HG02623 (cell line): ENCODE data around the gene CCS.
"Not testable (repeated sequence)": the region's sequence is repeated elsewhere in the genome, so short reads cannot be mapped to it uniquely, and the experiment has no call there.

ENCODE experiments used
- ATAC-seq: cut with Tn5 transposase; IDR thresholded peaks from one replicate; pipeline ENCODE4 v1.9.1; 2021; ENCODE audit warnings: moderate library complexity; ENCODE audit not compliant: unreplicated experiment

Gene CCS

DNA sequence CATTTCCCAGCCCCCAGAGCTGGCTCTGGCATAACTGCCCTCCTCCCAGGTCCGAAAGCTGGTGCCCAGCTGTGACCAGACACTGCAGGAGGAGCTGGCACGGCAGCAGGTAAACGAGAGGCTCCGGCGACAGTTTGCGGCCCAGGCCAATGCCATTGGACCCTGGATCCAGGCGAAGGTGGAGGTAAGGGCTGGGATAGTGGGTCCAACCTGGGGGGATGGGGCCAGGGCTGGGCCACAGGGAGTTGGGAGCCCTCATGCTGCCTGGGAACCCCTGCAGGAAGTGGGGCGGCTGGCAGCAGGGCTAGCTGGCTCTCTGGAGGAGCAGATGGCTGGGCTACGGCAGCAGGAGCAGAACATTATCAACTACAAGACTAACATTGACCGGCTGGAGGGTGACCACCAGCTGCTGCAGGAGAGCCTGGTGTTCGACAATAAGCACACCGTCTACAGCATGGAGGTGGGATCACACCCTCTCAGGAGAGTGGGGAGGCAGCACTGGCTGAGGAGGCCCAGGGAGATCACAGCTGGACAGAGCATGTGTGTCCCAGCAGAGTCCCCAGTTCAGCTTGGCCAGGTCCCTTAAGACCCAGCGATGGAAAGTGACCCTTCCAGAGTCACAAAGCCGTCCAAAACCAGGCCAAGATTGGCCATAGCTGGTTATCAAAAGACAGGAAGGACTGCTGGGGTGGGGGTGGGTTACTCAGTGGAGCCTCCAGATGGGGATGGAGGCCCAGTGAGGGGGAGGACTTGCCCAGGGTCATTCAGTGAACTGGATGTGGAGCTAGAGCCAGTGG is 31.6 kb upstream of the CCS start:
- ATAC-seq, result no peak

DNA sequence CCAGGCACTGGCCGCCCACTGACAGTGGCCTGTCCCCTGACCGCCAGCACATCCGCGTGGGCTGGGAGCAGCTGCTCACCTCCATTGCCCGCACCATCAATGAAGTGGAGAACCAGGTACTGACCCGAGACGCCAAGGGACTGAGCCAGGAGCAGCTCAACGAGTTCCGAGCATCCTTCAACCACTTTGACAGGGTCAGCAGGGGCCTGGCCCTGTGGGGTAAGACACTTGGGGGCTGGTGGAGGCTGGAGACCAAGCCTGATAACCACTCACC is 31.1 kb upstream of the CCS start:
- no peak for ATAC-seq

DNA sequence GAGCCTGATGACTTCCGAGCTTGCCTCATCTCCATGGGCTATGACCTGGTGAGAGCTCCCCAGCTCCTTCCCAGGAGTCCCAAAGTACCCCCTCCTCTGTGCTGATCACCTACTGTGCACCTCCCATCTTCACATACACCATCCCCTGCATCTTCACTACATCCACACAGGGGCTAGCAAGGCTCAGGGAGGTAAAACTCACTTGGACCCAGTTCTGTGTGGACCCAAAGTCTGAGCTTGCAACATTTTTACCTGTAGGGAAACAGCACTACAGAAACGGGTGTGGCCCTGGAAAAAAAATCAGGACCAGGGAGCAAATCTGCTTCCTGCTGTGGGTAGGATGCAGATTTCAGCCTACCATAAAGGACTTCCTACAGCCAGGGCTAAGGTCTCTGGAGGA is 30.7 kb upstream of the CCS start:
- ATAC-seq, result no peak

DNA sequence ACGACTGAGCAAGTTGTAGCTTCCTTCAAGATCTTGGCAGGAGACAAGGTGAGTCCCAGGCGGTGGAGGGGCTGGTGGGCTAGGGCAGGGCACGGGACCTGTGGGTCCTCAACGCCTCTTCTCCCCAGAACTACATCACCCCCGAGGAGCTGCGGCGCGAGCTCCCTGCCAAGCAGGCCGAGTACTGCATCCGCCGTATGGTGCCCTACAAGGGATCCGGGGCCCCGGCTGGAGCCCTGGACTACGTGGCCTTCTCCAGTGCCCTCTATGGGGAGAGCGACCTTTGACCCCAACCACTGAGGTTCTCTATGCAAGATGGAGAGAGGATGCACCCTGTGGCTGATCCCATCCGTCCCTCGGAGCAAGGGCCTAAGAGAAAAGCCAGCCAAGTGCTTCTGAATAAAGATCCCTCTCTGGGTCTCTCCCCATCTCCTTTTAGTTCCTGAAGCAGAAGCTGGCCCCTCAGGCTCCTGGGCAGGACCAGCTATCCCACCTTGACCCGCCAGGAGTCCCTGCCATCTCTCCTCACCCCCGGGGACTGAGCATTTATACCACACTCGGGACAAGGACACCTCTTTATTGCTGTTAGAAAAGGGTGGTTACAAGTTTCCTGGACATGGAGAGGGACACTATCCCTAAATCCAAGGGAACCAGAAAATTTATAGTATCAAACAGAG is 29.9 kb upstream of the CCS start:
- no peak for ATAC-seq

DNA sequence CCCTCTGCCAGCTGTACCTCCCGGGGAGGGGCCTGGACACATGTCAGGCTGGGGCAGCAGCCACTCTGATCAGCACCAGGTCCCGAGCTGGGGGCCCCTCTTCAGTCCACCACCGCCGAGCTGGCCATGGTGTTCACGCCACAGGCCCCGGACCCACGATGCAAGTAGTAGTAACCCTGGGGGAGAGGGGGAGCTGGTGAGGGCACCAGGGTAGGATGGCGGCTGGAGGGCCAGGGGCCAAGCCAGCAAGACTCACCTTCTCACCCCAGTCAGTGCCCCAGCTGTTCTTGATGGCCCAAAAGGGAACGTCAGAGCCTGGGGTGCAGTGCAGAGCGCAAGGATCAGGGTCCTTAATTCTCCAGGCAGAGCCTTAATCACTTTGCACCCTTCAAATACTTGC is 29.2 kb upstream of the CCS start:
- no peak for ATAC-seq

DNA sequence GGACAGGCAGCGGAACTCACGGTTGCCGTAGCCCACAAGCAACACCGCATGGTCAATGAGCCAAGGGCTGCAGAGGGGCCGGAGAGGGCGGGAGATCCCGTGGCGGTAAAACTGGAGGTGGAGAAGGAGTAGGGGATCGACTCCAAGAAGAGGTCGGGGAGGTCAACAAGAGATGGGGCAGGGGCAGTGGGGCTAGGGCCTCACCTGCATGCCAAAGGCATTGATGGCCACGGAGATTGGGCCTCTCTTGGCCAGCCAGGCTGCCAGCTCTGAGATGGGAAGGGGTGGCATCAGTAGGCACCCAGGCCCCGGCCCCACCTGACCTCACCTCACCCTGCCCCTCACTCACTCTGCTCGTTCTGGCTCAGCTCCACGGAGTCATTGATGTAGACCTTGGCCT is 28.4 kb upstream of the CCS start:
- no peak for ATAC-seq

DNA sequence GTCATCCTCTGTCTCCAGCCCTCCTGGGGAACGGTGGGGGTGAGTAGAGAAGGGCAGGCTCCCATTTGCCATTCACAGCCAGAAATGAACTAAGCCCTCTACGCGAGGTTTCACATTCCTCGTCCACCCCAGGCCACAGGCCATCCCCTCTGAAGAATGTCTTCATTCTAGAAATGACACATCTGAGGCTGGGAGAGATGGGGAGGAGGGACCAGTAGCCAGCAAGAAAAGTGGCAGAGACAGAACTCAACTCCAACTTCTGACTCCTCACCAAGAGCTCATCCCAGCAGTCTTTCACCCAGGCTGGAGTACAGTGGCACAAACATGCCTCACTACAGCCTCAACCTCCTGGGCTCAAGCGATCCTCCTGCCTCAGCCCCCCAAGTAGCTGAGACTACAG is 28.0 kb upstream of the CCS start:
- no peak for ATAC-seq

DNA sequence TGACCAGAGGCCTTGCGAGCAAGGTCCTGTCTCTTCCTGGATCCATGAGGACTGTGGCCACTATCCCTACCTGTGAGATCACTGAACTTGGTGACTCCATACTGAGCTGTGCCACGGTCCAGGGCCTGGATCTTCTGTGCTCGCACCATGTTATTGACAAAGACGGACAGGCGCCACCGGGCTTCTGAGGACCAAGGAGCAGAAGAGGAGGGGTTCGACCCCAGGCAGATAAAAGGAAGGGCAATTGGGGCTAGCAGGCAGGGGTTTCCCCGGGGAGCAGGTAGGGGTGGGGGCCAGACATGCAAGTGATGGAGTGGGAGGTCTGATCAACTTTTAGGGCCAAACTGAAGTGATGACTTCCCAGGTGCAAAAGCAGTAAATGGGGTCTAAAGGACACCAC is 26.8 kb upstream of the CCS start:
- no peak for ATAC-seq

DNA sequence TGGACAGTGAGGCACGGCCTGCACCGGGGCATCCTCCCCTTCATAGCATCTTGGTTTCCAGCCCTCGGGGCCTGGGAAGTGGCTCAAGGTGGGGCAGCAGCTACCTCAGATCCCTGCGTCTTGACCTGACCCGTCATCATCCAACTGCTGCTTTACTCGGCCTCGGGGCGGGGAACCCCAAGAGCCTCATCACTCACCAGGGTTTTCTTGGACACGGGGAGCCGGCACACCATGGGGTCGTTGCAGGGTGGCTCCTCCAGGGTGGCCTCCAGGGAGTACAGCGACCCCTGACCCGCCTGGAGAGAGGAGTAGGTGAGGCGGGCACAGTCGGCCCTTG is 25.2 kb upstream of the CCS start:
- no peak for ATAC-seq

DNA sequence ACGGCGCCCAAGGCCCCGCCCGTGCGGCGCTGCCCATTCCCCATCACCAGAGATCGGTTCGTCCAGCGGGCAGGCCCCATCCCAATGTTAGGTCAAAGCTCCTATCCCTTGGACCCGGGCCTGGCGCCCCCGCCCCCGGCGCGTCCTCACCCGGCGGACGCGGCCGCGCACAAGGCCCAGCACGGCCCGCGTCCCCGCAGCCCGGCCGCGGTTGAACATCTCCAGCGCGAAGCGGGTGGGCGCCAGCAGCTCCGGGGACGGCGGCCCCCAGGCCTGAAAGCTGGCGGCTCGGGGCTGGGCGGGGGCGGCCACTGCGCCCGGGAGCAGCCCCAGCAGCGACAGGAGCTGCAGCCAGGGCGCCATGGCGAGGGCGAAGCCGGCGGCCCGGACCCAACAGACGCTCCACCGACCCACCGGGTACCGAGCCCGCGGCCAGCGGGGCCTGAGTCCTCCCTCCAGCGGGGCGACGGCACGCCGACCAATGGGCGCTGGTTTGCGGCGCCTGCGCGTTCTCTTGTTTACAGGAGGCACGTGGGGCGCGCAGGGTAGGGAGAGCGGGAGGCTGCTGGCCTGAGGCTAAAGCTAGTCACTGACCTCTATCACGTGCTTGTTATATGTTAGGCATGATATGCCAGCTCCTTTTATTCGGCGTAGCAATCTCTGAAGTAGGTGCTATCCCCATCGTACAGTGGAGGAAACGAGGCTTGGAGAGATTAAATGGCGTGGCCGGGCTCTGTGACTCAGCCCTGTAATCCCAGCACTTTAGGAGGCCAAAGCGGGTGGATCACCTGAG is 24.7 kb upstream of the CCS start, which contains the start of gene CTSF:
TSS of gene CTSF (minus strand) at position 483 of the 793 bp plus-strand sequence. CDS start at position 363, 120 bp downstream.
- ATAC-seq, result no peak

DNA sequence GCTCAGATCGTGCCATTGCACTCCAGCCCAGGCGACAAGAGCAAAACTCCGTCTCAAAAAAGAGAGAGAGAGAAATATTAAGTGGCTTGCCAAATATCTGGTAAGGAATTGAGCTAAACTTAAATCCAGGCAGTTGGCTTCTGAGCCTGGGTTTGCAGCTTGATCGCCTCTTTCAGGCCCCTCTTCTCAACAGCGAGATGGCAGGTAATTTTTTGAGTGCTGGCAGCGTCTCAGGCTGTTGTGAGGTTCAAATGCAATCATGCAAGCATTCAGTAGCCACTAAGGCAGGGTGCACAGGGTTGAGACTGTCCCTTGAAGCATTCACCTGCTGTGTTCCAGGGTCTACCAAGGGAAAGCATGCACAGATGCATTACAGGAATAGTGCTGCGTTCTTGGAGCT is 23.9 kb upstream of the CCS start:
- no peak for ATAC-seq

DNA sequence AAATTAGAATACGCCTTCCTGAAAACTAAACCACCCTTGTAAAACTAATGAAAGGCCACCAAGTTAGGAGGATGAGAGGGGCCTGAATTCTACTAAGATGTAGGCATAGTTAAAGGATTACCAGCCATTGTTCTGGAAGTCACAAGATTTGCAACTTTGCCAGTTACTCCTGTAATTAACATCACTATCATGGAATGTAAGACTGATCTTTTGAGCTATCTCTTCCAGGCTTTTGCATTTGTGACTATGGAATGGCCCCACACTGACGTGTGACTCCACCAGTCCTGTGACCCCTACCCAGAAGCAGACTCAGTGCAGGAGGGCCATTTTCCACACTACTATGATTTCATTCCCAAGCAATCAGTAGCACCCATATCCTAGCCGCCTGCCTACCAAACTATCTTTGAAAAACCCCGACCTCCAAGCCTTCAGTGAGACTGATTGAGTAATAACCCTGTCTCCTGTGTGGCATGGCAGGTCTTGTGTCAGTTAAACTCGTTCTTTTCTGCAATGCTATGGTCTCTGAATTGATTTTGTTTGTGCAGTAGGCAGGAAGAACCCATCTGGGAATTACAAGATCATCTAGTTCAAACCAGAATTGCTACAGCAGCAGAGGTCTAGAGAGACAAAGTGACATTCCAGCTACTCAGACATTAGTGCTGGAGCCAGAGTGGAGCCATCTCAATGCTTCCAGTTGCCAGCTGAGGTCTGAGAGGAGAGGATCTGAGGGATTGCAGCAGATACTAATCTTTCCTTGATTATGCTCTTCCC is 22.7 kb upstream of the CCS start:
- no peak for ATAC-seq

DNA sequence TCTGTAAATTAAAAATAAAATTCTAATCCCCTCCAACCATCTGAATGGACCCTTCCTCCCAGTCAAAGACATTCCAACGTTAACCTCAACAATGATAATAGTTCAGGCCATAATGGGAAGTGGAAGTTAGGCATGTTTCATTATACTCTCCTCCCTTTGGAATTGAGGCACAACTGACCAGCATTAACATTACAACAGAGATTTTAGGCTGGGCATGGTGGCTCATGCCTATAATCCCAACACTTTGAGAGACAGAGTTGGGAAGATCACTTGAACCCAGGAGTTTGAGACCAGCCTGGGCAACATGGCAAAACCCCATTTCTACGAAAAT is 22.2 kb upstream of the CCS start:
- ATAC-seq, result no peak

DNA sequence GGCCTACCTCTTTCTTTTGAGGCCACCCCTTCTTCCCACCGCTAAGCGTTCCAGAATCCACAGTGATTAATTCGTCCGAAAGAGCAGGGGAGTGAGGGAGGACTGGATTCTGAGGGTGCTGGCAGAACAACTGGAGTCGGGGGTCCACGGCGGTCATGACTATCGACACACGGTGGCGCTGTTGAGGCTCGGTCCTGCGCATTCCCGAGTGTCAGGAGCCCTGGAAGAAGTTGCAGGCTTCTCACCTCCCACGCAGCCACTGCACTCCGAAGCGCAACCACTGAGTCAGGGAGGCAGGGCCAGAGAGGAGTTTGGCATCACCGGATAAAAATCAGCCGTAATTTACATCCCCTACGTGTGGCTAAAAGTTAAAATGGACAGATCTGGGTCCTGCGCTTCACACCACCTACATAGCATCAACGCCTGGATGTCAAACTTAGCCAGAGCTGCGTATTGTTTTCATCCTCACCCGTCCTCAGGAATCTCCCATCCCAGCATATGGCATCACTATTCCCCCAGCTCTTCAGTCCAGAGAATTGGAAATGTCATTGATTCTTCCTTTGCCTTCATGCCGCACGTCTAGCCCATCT is 13.9 kb upstream of the CCS start:
- no peak for ATAC-seq

DNA sequence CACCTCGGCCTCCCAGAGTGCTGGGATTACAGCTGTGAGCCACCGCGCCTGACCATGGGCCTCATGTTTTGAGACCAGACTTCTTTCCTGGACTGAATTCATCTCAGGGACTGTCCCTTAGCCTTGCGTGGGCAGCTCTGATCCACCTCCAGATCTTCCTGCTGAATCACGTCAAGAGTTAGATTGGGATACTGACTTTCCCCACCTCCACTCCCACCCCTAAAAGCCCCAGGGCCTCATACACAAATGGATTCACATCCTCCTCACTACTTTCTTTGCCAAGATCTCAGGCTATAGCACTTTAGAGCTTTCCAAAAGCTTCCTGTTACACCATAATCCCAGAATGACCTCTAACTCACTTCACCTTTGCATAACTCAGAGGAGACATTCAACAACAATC is 12.2 kb upstream of the CCS start:
- no peak for ATAC-seq

DNA sequence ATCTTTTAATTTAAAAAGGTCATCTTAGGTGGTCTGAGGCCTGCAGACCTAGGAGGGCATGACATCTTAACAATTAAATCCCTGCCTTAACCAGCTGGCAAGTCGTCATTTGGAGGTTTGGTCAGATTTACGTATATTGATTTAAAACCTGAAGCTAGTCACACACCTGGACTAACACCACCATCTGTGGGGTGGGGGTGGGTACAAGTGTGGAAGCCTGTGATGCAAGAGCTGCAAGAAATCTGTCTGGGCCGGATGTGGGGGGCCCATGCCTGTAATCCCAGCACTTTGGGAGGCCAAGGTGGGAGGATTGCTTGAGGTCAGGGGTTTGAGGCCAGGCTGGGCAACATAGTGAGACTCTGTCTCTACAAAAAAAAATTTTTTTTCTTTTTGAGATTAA is 11.7 kb upstream of the CCS start:
- no peak for ATAC-seq

DNA sequence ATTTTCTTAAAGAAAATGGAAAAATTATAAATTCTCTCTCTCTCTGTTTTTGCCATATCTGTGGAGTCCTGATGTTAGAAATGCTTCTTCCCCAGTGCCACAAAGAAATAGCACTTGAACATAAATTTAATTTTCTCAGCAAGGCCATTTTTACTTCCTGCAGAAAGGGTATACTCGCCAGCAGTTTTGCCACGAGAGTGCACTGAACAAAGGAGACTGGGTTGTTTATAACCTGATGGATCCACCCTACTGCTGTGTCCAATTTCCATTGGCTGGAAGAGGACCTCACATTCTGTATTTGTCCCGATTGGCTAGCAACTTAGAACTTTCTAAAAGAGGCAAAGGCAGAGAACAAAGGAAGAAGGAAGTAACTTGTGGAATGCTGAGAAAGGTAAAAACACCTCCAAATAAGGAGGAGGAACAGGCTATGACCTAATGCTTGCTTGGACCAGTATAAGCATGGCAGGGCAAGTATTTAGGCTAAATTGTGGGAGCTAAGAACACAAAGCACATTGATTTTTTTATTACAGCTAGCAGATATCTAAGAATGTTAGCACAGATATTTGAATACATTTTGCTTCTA is 10.3 kb upstream of the CCS start:
- ATAC-seq, result not testable (repeated sequence)

DNA sequence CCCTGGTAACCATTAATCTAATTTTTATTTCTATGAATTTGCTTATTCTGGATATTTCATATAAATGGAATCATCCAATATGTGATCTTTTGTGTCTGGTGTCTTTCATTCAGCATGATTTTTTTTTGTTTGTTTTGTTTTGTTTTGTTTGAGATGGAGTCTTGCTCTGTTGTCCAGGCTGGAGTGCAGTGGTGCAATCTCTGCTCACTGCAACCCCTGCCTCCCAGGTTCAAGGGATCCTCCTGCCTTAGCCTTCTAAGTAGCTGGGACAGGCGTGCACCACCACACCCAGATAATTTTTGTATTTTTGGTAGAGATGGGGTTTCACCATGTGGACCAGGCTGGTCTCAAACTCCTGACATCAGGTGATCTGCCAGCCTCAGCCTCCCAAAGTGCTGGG is 7.5 kb upstream of the CCS start:
- not testable (repeated sequence) for ATAC-seq

DNA sequence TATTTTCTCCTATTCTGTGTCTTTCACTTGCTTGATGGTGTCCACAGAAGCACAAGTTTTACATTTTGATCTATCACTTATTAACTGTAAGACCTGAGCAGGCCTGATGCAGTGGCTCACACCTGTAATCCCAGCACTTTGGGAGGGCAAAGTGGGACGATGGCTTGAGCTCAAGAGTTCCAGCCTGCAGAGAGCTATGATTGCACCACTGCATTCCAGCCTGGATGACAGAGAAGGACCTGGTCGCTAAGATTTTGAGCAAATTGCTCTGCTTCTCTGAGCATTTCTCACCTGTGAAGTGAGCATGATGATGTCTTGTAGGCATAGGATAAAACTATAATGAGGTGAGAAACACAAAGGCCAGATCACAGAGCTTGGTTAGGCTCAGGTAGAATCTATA is 6.8 kb upstream of the CCS start:
- ATAC-seq, result no peak

DNA sequence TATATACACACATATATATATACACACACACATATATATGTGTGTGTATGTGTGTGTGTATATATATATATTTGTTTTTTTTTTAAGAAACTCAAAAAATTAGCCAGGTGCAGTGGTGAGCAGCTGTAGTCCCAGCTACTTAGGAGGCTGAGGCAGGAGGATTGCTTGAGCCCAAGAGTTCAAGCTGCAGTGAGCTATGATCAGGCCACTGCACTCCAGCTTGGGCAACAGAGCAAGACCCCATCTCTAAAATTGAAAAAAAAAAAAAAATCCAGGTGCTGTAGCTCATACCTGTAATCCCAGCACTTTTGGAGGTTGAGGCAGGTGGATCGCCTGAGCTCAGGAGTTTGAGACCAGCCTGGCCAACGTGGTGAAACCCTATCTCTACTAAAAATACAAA is 3.7 kb upstream of the CCS start:
- not testable (repeated sequence) for ATAC-seq
